ENCODE results near the gene C17orf78.
"Not testable (repeated sequence)": the region's sequence is repeated elsewhere in the genome, so short reads cannot be mapped to it uniquely, and the experiment has no call there.

C17orf78 gene

GRCh38 chr17:37441369-37442014, 65.7 kb downstream of the C17orf78 start:
- not testable (repeated sequence) for DNase-seq
